ACC112 (cell line): ENCODE data around the gene KCNAB1.
A peak's percentile ranks its signal among the peaks of the same experiment; 100 is the strongest.
"Not testable (repeated sequence)": the region's sequence is repeated elsewhere in the genome, so short reads cannot be mapped to it uniquely, and the experiment has no call there.

Experiments
- H2AFZ ChIP-seq: fragments of 200-600 bp; sonication (generic); one replicate; pipeline ENCODE4 v1.6.0; 2017; ENCODE audit warnings: antibody characterized with exemption, low read length; ENCODE audit not compliant: unreplicated experiment
- H3K27ac ChIP-seq: fragments of 200-600 bp; sonication (generic); 2 replicates; pipeline ENCODE4 v1.5.1; 2014; ENCODE audit warnings: low read depth, mild to moderate bottlenecking, antibody characterized with exemption, low read length, moderate library complexity
- H3K27me3 ChIP-seq: fragments of 200-600 bp; sonication (generic); 2 replicates; pipeline ENCODE4 v1.6.1; 2014; ENCODE audit warnings: mild to moderate bottlenecking, antibody characterized with exemption, low read length, moderate library complexity, mixed read lengths; ENCODE audit not compliant: insufficient read depth
- H3K36me3 ChIP-seq: fragments of 200-600 bp; sonication (generic); 2 replicates; pipeline ENCODE4 v1.6.1; 2016; ENCODE audit warnings: mild to moderate bottlenecking, antibody characterized with exemption, low read length, moderate library complexity, mixed read lengths; ENCODE audit not compliant: insufficient read depth
- H3K4me1 ChIP-seq: fragments of 200-600 bp; sonication (generic); one replicate; pipeline ENCODE4 v1.6.1; 2016; ENCODE audit warnings: low read length, mixed read lengths; ENCODE audit not compliant: insufficient read depth, unreplicated experiment, control insufficient read depth
- H3K4me3 ChIP-seq: fragments of 200-600 bp; sonication (generic); 2 replicates; pipeline ENCODE4 v1.5.1; 2014; ENCODE audit warnings: mild to moderate bottlenecking, low read depth, low read length
- H3K79me2 ChIP-seq: fragments of 200-600 bp; sonication (generic); one replicate; pipeline ENCODE4 v1.6.0; 2016; ENCODE audit warnings: low read length; ENCODE audit not compliant: control insufficient read depth, unreplicated experiment, insufficient read depth

The KCNAB1 gene

GRCh38 chr3:156264771-156265170, 144.4 kb downstream of the KCNAB1 start:
- no peak overlapping the region for H2AFZ ChIP-seq
- no peak overlapping the region for H3K27ac ChIP-seq
- no peaks in the 10 kb centered on the region for H3K36me3 ChIP-seq
- no peaks in the 10 kb centered on the region for H3K27me3 ChIP-seq
- no peaks in the 10 kb centered on the region for H3K79me2 ChIP-seq
- H3K4me3 ChIP-seq, result no peak overlapping the region
- no peaks in the 10 kb centered on the region for H3K4me1 ChIP-seq

GRCh38 chr3:156271508-156271907, 151.1 kb downstream of the KCNAB1 start:
- Histone ChIP-seq H3K27ac (no peak overlapping the region), H2AFZ (no peak overlapping the region), H3K36me3 (no peaks in the 10 kb centered on the region), H3K79me2 (no peaks in the 10 kb centered on the region), H3K4me1 (no peaks in the 10 kb centered on the region), H3K4me3 (no peak overlapping the region), H3K27me3 (no peaks in the 10 kb centered on the region)

- Histone ChIP-seq H3K27me3 (no peaks in the 10 kb centered on the region), H2AFZ (no peak overlapping the region), H3K4me1 (no peaks in the 10 kb centered on the region), H3K4me3 (no peak overlapping the region), H3K27ac (no peak overlapping the region), H3K79me2 (no peaks in the 10 kb centered on the region), H3K36me3 (no peaks in the 10 kb centered on the region)
Measured at GRCh38 chr3:156271995-156272719, 151.8 kb downstream of the KCNAB1 start.

GRCh38 chr3:156273111-156273694, 152.8 kb downstream of the KCNAB1 start:
- H3K36me3 ChIP-seq, result no peaks in the 10 kb centered on the region

GRCh38 chr3:156274791-156275190, 154.4 kb downstream of the KCNAB1 start:
- Histone ChIP-seq H3K27me3 (peaks cover 5% of the 10 kb centered on the region; the same call in 1 of the 2 replicates), H3K79me2 (no peaks in the 10 kb centered on the region), H3K4me1 (no peaks in the 10 kb centered on the region), H3K27ac (no peak overlapping the region), H3K36me3 (no peaks in the 10 kb centered on the region), H3K4me3 (no peak overlapping the region), H2AFZ (no peak overlapping the region)

More at GRCh38 chr3:156273111-156273694, 152.8 kb downstream of the KCNAB1 start:
- peaks cover 5% of the 10 kb centered on the region; the same call in 1 of the 2 replicates for H3K27me3 ChIP-seq
- H3K79me2 ChIP-seq, result no peaks in the 10 kb centered on the region
- no peak overlapping the region for H3K27ac ChIP-seq
- H3K4me3 ChIP-seq, result no peak overlapping the region
- H2AFZ ChIP-seq, result no peak overlapping the region
- H3K4me1 ChIP-seq, result no peaks in the 10 kb centered on the region

GRCh38 chr3:156284637-156285036, 164.3 kb downstream of the KCNAB1 start:
- not testable (repeated sequence) for H3K36me3 ChIP-seq, H3K4me1 ChIP-seq, H3K79me2 ChIP-seq, H2AFZ ChIP-seq, H3K4me3 ChIP-seq, H3K27ac ChIP-seq
- H3K27me3 ChIP-seq, result peaks cover 17% of the 10 kb centered on the region

- Histone ChIP-seq H3K4me3 (no peak overlapping the region), H3K79me2 (no peaks in the 10 kb centered on the region), H2AFZ (no peak overlapping the region), H3K4me1 (no peaks in the 10 kb centered on the region), H3K27me3 (peaks cover 27% of the 10 kb centered on the region), H3K36me3 (no peaks in the 10 kb centered on the region), H3K27ac (no peak overlapping the region)
Measured at GRCh38 chr3:156285626-156286025, 165.2 kb downstream of the KCNAB1 start.

- Histone ChIP-seq H3K36me3 (no peaks in the 10 kb centered on the region), H3K27me3 (peaks cover 60% of the 10 kb centered on the region), H3K4me1 (no peaks in the 10 kb centered on the region), H3K79me2 (no peaks in the 10 kb centered on the region), H3K4me3 (peak overlapping the region; percentile 72), H2AFZ (no peak overlapping the region), H3K27ac (no peak overlapping the region)
Measured at GRCh38 chr3:156290924-156291271, 170.5 kb downstream of the KCNAB1 start.

GRCh38 chr3:156291272-156292123, 171.1 kb downstream of the KCNAB1 start:
- Histone ChIP-seq H3K4me3 (peak overlapping the region; percentile 72), H3K79me2 (no peaks in the 10 kb centered on the region), H2AFZ (peak overlapping the region; percentile 78), H3K4me1 (no peaks in the 10 kb centered on the region), H3K27me3 (peaks cover 60% of the 10 kb centered on the region), H3K36me3 (no peaks in the 10 kb centered on the region), H3K27ac (no peak overlapping the region)

GRCh38 chr3:156293566-156293965, 173.2 kb downstream of the KCNAB1 start:
- Histone ChIP-seq H3K27me3 (peaks cover 54% of the 10 kb centered on the region), H3K36me3 (no peaks in the 10 kb centered on the region), H2AFZ (no peak overlapping the region), H3K4me3 (no peak overlapping the region), H3K4me1 (no peaks in the 10 kb centered on the region), H3K27ac (no peak overlapping the region), H3K79me2 (no peaks in the 10 kb centered on the region)
